Tibial artery (tissue), 4 donors: Measurements from ENCODE around the gene PRRC2B.

Experiments used
- DNase-seq, 2 donors: peaks; one replicate each; pipeline ENCODE4 v3.0.0-alpha.2; 2019
- H3K27ac ChIP-seq, 2 donors: fragments of 200-600 bp; sonication (generic) in 1 of 2; 1 replicate in 1 of 2; 2 replicates in 1 of 2; pipeline ENCODE4 v1.5.1; 2018 to 2019; ENCODE audit warnings: mild to moderate bottlenecking in 1 of 2
- H3K27me3 ChIP-seq, 2 donors: fragments of 200-600 bp; sonication (generic) in 1 of 2; one replicate each; pipeline versions ENCODE4 v1.5.1 to v1.6.0; 2016 to 2019
- H3K36me3 ChIP-seq, 3 donors: fragments of 200-600 bp; sonication (generic) in 2 of 3; one replicate each; pipeline ENCODE4 v1.5.1; 2016 to 2019; ENCODE audit warnings: mild to moderate bottlenecking in 2 of 3
- H3K4me1 ChIP-seq, 4 donors: fragments of 200-600 bp; sonication (generic) in 2 of 4; 1 replicate in 3 of 4; 2 replicates in 1 of 4; pipeline ENCODE4 v1.5.1; 2016 to 2019
- H3K4me3 ChIP-seq, 2 donors: fragments of 200-600 bp; sonication (generic) in 1 of 2; 1 replicate in 1 of 2; 2 replicates in 1 of 2; pipeline ENCODE4 v1.5.1; 2018 to 2019; ENCODE audit warnings: mild to moderate bottlenecking in 2 of 2
- H3K9me3 ChIP-seq, 3 donors: fragments of 200-600 bp; sonication (generic) in 1 of 3; one replicate each; pipeline ENCODE4 v1.5.1; 2016 to 2019
- CTCF ChIP-seq, 2 experiments: fragments of 200-600 bp in 1 of 2; fragments of 450-650 bp in 1 of 2; IDR thresholded peaks; one replicate each; pipeline ENCODE4 v1.5.1; 2017 to 2019; ENCODE audit warnings: antibody characterized with exemption in 2 of 2, mild to moderate bottlenecking in 1 of 2, moderate library complexity in 1 of 2
- intact Hi-C: fragments of 100-400 bp; cut with DNase I; formaldehyde crosslinking; loops from one replicate; pipeline ENCODE4 v1.15.0; 2023; ENCODE audit warnings: low total_unique reads

PRRC2B gene

GRCh38 chr9:131530920-131531832 is 137.3 kb downstream of the PRRC2B start, which contains the start of gene UCK1:
Gene UCK1 (minus strand): TSS chr9:131531263. CDS start chr9:131531174, 89 bp downstream.
- H3K36me3 ChIP-seq = peaks cover 13 to 37% (median 35%) of the 10 kb centered on the region in 3 donors
- peak; percentile 64 to 85 for DNase-seq
- intact Hi-C loops = no loop called here
- peak within 1 kb of the TSS; percentile 78 to 94 for H3K4me3 ChIP-seq
- no peaks in the 10 kb centered on the region for H3K27me3 ChIP-seq
- peaks cover 0 to 17% (median 13%) of the 10 kb centered on the region in 4 donors for H3K4me1 ChIP-seq
- H3K27ac ChIP-seq = peak within 1 kb of the TSS; percentile 78 to 87
- TF ChIP-seq CTCF (IDR thresholded peaks at IDR 0.05) = no peak
- no peaks in the 10 kb centered on the region for H3K9me3 ChIP-seq

- no peaks in the 10 kb centered on the region for H3K9me3 ChIP-seq
- H3K27ac ChIP-seq = no peak overlapping the region
- no peak for TF ChIP-seq CTCF (IDR thresholded peaks at IDR 0.05)
- no peak for DNase-seq
- intact Hi-C loops = no loop called here
- no peak overlapping the region for H3K4me3 ChIP-seq
- peaks cover 0 to 16% (median 11%) of the 10 kb centered on the region in 4 donors for H3K4me1 ChIP-seq
- peaks cover 0 to under 1% (median 0%) of the 10 kb centered on the region in 3 donors for H3K36me3 ChIP-seq
- peaks cover 0 to 4% of the 10 kb centered on the region in 2 donors for H3K27me3 ChIP-seq
Measured at GRCh38 chr9:131534721-131535237, 140.9 kb downstream of the PRRC2B start.

GRCh38 chr9:131537946-131538345 is 144.1 kb downstream of the PRRC2B start:
- peaks cover 0 to 13% (median 9%) of the 10 kb centered on the region in 3 donors for H3K9me3 ChIP-seq
- no peaks in the 10 kb centered on the region for H3K4me1 ChIP-seq
- no peak for TF ChIP-seq CTCF (IDR thresholded peaks at IDR 0.05)
- DNase-seq = no peak
- no peak overlapping the region for H3K27ac ChIP-seq
- peaks cover 0 to 4% of the 10 kb centered on the region in 2 donors for H3K27me3 ChIP-seq
- H3K4me3 ChIP-seq = no peak overlapping the region
- H3K36me3 ChIP-seq = no peaks in the 10 kb centered on the region
- intact Hi-C loops = no loop called here

GRCh38 chr9:131539223-131539923 is 145.5 kb downstream of the PRRC2B start:
- no peaks in the 10 kb centered on the region for H3K36me3 ChIP-seq
- DNase-seq = no peak
- H3K27ac ChIP-seq = no peak overlapping the region
- peaks cover 0 to 4% of the 10 kb centered on the region in 2 donors for H3K27me3 ChIP-seq
- H3K4me1 ChIP-seq = no peaks in the 10 kb centered on the region
- no peak for TF ChIP-seq CTCF (IDR thresholded peaks at IDR 0.05)
- H3K4me3 ChIP-seq = no peak overlapping the region
- intact Hi-C loops = no loop called here
- H3K9me3 ChIP-seq = peaks cover 0 to 26% (median 19%) of the 10 kb centered on the region in 3 donors

- peaks cover 0 to 22% (median 15%) of the 10 kb centered on the region in 4 donors for H3K4me1 ChIP-seq
- intact Hi-C loops = no loop called here
- no peak overlapping the region for H3K27ac ChIP-seq
- H3K9me3 ChIP-seq = peaks cover 0 to 28% (median 19%) of the 10 kb centered on the region in 3 donors
- DNase-seq = no peak
- TF ChIP-seq CTCF (IDR thresholded peaks at IDR 0.05) = no peak
- no peaks in the 10 kb centered on the region for H3K36me3 ChIP-seq
- no peak overlapping the region for H3K4me3 ChIP-seq
- H3K27me3 ChIP-seq = peaks cover 3 to 39% of the 10 kb centered on the region in 2 donors
Measured at GRCh38 chr9:131543141-131543540, 149.3 kb downstream of the PRRC2B start.
